Duodenal mucosa (tissue), 2 donors: ENCODE data around the gene ZNF417.
"Not testable (repeated sequence)": the region's sequence is repeated elsewhere in the genome, so short reads cannot be mapped to it uniquely, and the experiment has no call there.

Experiments used
- H3K27ac ChIP-seq: one replicate; pipeline ENCODE4 v1.7.0; 2013; ENCODE audit warnings: low read depth, low read length
- H3K27me3 ChIP-seq, 2 donors: one replicate each; pipeline ENCODE4 v1.7.0; 2013; ENCODE audit warnings: low read length in 2 of 2, control low read depth in 1 of 2; ENCODE audit not compliant: insufficient read depth in 2 of 2, control insufficient read depth in 1 of 2
- H3K36me3 ChIP-seq, 2 donors: one replicate each; pipeline ENCODE4 v1.7.0; 2013; ENCODE audit warnings: low read length in 2 of 2, control low read depth in 1 of 2; ENCODE audit not compliant: insufficient read depth in 2 of 2, control insufficient read depth in 1 of 2
- H3K4me1 ChIP-seq, 2 donors: one replicate each; pipeline ENCODE4 v1.7.0; 2013; ENCODE audit warnings: low read length in 2 of 2, control low read depth in 1 of 2; ENCODE audit not compliant: insufficient read depth in 2 of 2, control insufficient read depth in 1 of 2
- H3K4me3 ChIP-seq, 2 donors: one replicate each; pipeline ENCODE4 v1.7.0; 2013; ENCODE audit warnings: low read length in 2 of 2, low read depth in 1 of 2
- H3K9ac ChIP-seq, 2 donors: one replicate each; pipeline ENCODE4 v1.7.0; 2013; ENCODE audit warnings: low read length in 2 of 2, low read depth in 1 of 2
- H3K9me3 ChIP-seq, 2 donors: one replicate each; pipeline ENCODE4 v1.7.0; 2013; ENCODE audit warnings: low read length in 2 of 2, control low read depth in 1 of 2; ENCODE audit not compliant: control insufficient read depth in 1 of 2

The ZNF417 gene

DNA sequence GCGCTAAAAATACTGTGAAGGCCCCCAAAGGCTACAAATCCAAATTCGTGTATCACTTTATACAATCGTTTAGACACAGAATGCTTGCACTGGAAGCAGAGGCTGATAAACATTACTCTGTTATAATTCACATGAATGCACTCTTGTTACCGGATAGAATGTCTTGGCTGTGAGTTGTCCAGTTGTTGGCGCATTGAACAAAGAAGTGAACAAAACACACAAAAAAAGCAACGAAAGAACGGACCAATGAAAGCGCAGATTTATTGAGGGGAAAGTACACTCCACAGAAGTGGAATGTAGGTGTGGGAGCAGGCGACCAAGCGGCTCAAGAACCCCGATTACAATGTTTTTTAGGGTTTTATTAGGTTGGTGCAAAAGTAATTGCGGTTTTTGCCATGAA, 19.3 kb upstream of the ZNF417 start:
- Histone ChIP-seq H3K9ac (no peak overlapping the region), H3K27me3 (no peaks in the 10 kb centered on the region), H3K4me3 (no peak overlapping the region), H3K27ac (no peak overlapping the region), H3K9me3 (peaks cover 43 to 50% of the 10 kb centered on the region in 2 donors), H3K36me3 (peaks cover 19% of the 10 kb centered on the region in 2 donors), H3K4me1 (no peaks in the 10 kb centered on the region)

DNA sequence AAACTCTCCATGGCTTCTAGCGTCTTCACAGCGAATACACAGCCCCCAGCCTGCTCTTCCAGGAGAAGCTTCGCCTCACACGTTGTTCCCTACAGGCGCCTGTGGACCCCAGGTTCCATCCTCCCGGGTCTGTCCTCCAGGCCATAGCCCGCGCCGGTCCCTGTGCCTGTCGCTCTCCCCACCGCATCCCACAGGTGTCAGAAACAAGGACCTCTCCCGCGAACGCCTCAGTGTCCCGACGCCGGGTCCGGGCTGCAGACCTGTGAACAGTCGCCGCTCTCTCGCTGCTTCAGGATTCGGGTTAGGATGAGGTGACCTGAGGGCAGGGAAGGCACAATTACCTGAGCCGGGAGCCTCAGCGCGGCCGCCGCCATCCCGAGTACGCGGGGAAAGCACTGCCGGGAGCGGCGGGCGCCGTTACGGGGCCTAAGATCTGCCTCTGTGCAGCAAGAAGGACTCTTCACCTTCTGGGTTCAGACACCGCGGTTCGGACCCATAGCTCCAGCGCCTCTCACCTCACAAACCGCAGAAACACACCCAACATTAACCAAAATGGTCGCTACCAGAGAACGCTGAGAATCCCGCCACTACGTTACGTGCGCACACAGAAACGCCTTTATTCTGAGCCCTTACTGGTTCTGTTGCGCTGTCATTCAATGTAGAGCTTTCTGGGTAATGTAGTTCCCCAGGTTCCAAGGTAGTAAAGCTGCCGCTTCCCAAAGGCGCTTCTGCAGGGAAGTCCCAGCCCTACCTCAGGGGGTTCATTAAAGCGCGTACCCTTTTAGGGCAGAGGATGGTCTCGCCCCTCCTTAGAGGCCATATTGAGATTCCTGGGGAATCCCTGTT, 18.7 kb upstream of the ZNF417 start, which contains the start of gene ZNF418:
Gene ZNF418 (minus strand): TSS at position 583 of the 846 bp plus-strand sequence. CDS start 1,580 bp downstream, outside the sequence.
- Histone ChIP-seq H3K36me3 (peaks cover 14 to 16% of the 10 kb centered on the region in 2 donors), H3K4me3 (peak within 1 kb of the TSS; percentile 49 to 76), H3K9me3 (peaks cover 47 to 53% of the 10 kb centered on the region in 2 donors), H3K27me3 (no peaks in the 10 kb centered on the region), H3K4me1 (no peaks in the 10 kb centered on the region), H3K9ac (peak within 1 kb of the TSS; percentile 42 to 60), H3K27ac (no peak within 1 kb of the TSS)

- H3K9ac ChIP-seq = no peak overlapping the region
- H3K4me1 ChIP-seq = no peaks in the 10 kb centered on the region
- no peak overlapping the region for H3K27ac ChIP-seq
- H3K27me3 ChIP-seq = no peaks in the 10 kb centered on the region
- peaks cover 54 to 57% of the 10 kb centered on the region in 2 donors for H3K9me3 ChIP-seq
- H3K4me3 ChIP-seq = peak overlapping the region in 1 of 2 donors; percentile 32
- H3K36me3 ChIP-seq = peaks cover 16 to 17% of the 10 kb centered on the region in 2 donors
These were observed 11.2 kb upstream of the ZNF417 start for GRCh38 chr19:57927587-57927986.

GRCh38 chr19:57914531-57914930, 1.9 kb downstream of the ZNF417 start:
- Histone ChIP-seq H3K27me3 (no peaks in the 10 kb centered on the region), H3K36me3 (peaks cover 21 to 26% of the 10 kb centered on the region in 2 donors), H3K27ac (no peak overlapping the region), H3K4me3 (peak overlapping the region in 1 of 2 donors; percentile 80), H3K4me1 (peaks cover 0 to 13% of the 10 kb centered on the region in 2 donors), H3K9me3 (peaks cover 21 to 29% of the 10 kb centered on the region in 2 donors), H3K9ac (no peak overlapping the region)

DNA sequence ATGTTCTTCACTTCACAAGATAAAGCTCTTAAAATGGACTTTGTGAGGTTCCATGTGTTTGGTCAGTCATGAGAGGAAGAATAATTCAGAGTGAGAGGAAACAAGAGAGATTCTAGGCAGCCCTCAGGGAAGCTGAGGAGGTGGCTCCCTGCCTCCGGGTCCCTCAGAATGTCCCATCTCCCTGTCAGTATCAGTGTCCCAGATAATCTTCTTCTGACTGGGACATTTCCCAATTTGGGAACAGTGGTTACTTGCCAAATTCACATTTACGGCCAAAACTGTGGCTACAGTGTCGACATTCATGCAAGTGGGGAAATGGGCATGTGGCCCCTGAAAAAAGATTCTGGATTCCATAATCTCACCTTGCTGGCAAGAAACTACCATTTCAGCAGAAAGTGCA, 9.0 kb downstream of the ZNF417 start:
- H3K9ac ChIP-seq = no peak overlapping the region
- H3K36me3 ChIP-seq = peaks cover 23 to 45% of the 10 kb centered on the region in 2 donors
- H3K27ac ChIP-seq = no peak overlapping the region
- peaks cover 28 to 30% of the 10 kb centered on the region in 2 donors for H3K9me3 ChIP-seq
- peaks cover 6% of the 10 kb centered on the region in 2 donors for H3K4me1 ChIP-seq
- H3K4me3 ChIP-seq = no peak overlapping the region
- no peaks in the 10 kb centered on the region for H3K27me3 ChIP-seq

DNA sequence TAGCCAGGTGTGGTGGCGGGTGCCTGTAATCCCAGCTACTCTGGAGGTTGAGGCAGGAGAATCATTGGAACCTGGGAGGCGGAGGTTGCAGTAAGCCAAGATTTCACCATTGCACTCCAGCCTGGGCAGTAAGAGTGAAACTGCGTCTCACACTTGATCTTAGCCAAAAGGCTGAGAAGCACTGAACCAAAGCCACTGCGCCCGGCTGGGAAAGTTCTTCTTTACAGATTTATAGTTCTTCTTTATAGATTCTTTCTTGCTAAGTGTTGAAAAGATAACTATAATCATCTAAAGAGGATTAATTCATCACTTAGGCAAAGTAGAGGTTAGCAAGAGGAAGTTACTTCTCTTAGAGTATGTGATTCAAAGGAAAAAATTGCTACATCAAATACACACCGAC, 11.1 kb downstream of the ZNF417 start:
- Histone ChIP-seq H3K9ac (no peak overlapping the region), H3K36me3 (peaks cover 10 to 24% of the 10 kb centered on the region in 2 donors), H3K9me3 (peaks cover 12 to 16% of the 10 kb centered on the region in 2 donors)

DNA sequence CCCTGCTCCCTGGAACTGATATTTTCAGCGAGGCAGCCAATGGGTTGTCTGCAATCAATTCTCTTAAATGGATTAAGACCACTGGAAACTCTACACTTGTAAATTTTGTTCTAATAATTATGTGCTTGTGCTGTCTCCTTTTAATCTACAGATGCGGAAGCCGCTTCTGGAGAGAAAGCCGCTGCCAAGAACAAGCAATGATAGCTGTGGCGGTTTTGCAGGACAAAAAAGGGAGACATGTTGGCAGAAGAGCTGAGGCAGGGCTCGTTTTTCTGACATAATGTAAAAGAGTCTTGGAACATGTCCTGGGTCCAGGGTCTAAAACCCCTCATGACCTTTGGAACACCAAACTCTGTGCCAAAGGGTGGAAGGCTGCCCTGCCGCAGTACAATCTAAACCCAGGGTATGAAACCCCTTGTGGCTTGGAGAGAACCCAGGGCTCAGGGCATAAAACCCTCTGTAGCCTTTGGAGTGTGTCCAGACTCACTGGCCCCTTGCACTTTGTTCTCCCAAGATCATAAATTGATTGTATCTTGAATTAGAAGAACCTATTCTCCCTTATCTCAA, 12.7 kb downstream of the ZNF417 start:
- Histone ChIP-seq H3K36me3 (peaks cover 6 to 13% of the 10 kb centered on the region in 2 donors), H3K27ac (no peak overlapping the region), H3K9me3 (peaks cover 9 to 15% of the 10 kb centered on the region in 2 donors), H3K4me1 (peaks cover 6% of the 10 kb centered on the region in 2 donors), H3K9ac (no peak overlapping the region), H3K27me3 (no peaks in the 10 kb centered on the region), H3K4me3 (peak overlapping the region in 1 of 2 donors; percentile 51)

More for the DNA sequence above, 11.1 kb downstream of the ZNF417 start:
- no peak overlapping the region for H3K27ac ChIP-seq
- H3K4me3 ChIP-seq = no peak overlapping the region
- peaks cover 6% of the 10 kb centered on the region in 2 donors for H3K4me1 ChIP-seq
- H3K27me3 ChIP-seq = no peaks in the 10 kb centered on the region

GRCh38 chr19:57900311-57900710, 16.1 kb downstream of the ZNF417 start:
- Histone ChIP-seq H3K9ac (no peak overlapping the region), H3K36me3 (no peaks in the 10 kb centered on the region), H3K27ac (no peak overlapping the region), H3K9me3 (peaks cover 0 to 3% of the 10 kb centered on the region in 2 donors), H3K27me3 (no peaks in the 10 kb centered on the region), H3K4me1 (peaks cover 6% of the 10 kb centered on the region in 2 donors), H3K4me3 (no peak overlapping the region)

GRCh38 chr19:57890706-57891105, 25.7 kb downstream of the ZNF417 start:
- not testable (repeated sequence) for H3K27ac ChIP-seq, H3K27me3 ChIP-seq, H3K36me3 ChIP-seq, H3K4me1 ChIP-seq, H3K9ac ChIP-seq, H3K9me3 ChIP-seq, H3K4me3 ChIP-seq

DNA sequence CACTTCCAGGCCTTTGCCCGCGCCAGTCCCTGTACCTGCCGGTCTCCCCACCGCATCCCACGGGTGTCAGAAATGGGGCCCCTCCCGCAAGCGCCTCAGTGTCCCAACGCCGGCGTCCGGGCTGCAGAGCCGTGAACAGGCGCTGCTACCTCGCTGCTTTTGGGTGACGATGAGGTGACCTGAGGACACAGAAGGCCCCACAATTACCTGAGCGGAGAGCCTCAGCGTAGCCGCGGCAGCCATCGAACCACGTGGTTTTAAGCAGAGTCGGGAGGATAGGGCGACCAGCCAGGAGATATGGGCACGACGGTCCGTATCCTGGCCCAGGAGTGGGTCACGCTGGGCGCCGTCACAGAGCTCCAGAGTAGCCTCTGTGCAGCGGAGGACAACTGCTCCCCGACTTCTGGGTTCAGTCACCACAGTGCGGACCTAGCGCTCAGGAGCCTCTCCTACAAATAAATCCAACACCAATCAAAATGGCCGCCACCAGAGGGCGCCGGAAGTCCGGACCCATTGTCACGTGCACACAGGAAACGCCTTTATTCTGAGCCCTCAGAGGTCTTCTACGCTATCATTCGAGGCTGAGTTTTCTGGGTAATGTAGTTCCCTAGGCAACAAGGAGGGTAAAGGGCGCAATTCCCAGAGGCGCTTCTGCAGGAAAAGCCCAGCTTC, 27.7 kb downstream of the ZNF417 start, which contains the start of gene ZNF814:
Gene ZNF814 (minus strand): TSS at position 478 of the 672 bp plus-strand sequence. CDS start 235 bp downstream, at position 243.
- peak within 1 kb of the TSS; percentile 72 for H3K9ac ChIP-seq

More for the DNA sequence above, 27.7 kb downstream of the ZNF417 start, which contains the start of gene ZNF814:
- Histone ChIP-seq H3K4me1 (peaks cover 3 to 8% of the 10 kb centered on the region in 2 donors), H3K27ac (peak within 1 kb of the TSS; percentile 39), H3K36me3 (peaks cover 0 to 19% of the 10 kb centered on the region in 2 donors), H3K4me3 (peak within 1 kb of the TSS; percentile 92 to 98), H3K27me3 (no peaks in the 10 kb centered on the region), H3K9me3 (peaks cover 8% of the 10 kb centered on the region in 2 donors)
